ENCODE results near the gene TTC3.
A peak's percentile ranks its signal among the peaks of the same experiment; 100 is the strongest.

TTC3 gene

DNA sequence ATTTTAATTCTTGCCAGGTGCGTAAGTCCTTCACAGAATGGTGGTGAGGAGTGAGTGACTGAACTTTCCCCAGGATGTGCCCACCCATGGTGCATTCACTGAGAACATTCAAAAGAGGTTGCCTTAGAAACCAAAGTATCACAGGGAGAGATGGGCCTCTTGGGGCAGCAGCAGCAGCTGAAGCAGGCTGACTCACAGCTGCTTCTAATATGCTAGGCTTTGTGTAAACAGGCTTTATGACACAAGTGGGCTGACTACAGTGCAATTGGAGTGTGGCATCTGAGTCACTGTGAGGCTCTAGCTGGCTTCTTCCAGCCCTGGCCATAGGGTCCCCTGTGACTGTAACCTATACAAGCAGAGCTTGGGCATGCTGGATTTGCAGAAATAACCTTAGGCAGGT lies 12.8 kb upstream of the TTC3 start:
- DNase-seq (ENCODE audit: low read depth), result no peak

DNA sequence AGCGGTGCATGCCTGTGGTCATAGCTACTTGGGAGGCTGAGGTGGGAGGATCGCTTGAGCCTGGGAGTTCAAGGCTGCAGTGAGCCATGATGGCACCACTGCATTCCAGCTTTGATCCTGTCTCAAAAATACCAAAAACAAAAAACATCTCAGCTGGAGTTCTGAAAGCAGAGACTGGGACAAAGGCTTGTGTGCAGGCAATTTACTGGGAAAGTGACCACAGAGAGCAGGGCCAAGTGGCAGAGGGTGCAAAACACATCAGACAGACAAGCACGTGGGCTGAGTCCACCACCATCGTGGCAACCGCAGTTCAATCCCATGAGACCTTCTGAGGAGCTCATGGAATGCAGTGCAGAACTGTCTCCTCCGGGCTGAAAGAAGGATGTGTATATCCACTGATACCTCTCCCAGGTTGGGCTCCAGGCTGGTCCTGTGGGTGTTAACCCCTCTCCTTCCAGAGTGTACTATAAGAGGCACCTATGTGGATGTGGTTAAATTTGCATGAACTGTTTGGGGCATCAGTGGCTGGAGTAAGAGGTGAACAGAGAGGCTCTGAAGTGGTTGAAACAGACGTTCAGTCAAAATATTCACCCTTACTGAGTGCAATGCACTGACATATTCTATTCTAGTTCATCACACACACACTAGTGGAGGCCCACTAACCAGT lies 11.0 kb upstream of the TTC3 start:
- no peak for DNase-seq (ENCODE audit: low read depth)

DNA sequence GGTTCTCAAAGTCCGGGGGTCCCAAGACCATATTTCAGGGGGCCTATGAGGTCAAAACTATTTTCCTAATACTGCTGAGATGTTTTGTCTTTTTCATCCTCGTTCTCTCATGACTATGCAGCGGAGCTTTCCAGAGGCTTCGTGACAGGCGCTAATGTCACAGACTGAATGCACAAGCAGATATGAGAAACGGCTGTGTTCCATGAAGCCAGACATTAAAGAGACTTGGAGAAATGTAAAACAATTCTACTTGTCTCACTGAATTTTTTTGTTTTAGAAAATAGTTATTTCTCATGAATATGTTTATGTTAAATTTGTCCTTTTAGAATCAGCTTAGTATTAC lies 10.5 kb upstream of the TTC3 start:
- no peak for DNase-seq (ENCODE audit: low read depth)

DNA sequence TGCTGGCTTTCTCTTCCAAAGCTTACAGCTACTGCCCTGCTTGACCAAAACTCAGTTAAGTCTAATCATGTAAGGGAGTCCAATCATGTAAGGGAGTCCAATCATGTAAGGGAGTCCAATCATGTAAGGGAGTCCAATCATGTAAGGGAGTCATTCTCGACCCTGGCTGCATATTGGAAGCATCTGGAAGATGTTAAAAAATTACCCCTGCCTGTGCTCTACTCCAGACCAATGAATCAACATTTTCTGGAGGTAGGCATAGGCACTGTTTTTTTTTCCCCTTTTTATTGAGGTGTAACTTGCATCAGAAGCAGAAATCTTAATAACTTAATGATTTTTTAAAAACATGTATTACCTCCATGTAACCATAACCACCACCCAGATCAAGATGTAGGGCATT lies 9.6 kb upstream of the TTC3 start:
- DNase-seq (ENCODE audit: low read depth), result no peak

DNA sequence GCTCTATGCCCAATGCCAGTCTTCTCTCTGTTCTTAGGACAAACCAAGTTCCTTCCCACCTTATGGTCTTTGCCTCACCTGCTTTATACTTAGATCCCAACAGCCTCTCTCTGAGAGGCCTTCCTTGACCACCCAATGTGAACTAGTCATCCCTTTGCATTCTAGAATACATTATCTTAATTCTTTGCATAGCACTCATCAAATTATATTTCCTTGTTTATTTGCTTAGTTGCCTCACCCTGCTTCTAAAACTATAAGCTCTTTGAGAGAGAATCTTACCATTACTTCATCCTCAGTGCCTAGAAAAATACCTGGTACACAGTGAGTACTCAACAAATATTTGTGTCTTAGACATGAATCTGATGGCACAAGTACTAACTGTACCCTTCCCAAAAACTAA lies 8.2 kb upstream of the TTC3 start:
- no peak for DNase-seq (ENCODE audit: low read depth)

DNA sequence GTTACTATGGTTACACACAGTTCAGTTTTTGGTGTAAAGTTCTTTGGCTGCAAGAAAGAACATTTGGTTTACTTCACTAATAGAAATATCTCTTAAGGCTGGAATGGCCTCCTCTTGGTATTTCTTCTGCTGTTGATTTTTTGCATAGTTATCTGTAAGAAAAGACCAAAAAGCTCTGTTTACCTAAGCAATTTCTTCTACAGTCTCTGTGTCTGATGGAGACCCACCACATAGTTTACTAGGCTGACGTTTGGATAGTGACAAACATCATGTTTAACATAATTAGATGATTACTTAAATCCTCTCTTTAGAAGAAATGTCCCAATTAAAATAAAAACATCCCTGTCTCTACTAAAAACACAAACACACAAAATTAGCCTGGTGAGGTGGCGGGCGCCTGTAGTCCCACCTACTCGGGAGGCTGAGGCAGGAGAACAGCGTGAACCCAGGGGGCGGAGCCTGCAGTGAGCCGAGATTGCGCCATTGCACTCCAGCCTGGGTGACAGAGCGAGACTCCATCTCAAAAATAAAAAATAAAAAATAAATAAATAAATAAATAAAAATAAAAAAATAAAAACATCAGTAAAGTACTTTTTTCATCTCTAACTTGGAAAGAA lies 7.4 kb upstream of the TTC3 start:
- no peak for DNase-seq (ENCODE audit: low read depth)

DNA sequence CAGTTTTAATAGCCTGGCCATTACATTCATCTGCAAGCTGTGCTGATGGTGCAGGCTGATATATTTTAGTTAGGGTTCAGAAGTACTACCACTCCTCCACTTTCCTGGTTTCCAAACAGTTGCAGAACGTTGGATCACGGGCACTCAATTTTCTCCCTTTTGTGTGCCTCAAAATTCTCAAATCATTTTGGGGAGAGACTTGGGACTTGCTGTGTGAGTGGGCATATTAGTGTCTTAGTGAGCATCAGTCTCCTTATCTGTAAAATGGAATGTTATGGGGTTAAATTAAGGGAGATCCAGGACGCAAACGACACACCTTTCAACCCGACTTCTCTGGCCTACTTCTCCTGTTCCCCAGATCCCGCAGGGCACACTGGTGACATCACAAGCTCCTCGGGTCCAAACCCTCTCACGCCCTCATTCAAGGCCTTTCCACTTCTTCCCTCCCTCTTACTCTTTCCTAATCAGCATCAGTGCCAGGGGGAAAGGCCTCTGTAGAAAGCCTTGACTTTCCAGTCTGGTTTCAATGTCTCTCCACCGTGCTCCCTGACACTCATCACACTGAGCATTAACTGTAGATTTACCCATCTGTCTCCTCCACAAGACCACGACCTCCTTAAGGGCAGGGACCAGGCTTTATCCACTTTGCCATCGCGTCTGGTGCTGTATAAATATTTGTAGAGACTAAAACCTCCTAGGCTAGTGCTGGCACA lies 1.3 kb upstream of the TTC3 start:
- no peak for DNase-seq (ENCODE audit: low read depth)

DNA sequence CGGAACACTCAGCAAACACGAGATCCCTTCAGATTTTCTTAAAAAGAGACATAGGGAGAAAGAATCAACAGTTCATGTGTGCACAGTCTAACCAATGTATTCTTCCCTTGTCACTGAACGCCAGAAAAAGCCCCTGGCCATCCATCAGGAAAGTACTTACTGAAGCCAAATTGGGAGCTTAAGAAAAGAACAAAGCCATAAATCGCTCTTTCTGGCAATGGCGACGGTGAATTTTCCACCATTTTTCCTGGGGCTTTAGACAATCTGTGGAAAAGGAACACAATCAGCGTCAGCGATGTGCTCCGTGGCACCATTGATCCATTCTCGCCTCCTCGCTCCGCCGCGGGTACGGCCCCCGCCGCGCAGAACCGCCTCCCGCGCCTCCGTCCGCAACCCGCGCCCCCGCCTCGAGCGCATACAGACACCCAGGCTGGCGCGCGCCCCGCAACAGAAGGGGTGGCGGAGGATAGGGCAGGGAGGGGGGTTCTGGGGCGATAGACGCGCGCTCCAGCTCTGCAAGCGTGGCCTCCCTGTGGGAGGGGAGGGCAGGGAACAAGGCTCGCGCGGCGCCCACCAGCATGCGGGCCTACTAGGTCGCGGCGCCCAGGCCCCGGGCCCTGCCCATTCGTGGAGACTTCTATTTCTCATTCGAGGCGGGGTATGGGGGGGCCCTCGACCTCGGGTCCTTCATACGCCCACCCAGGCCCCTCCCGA lies 623 bp upstream of the TTC3 start:
- DNase-seq (ENCODE audit: low read depth), result no peak

DNA sequence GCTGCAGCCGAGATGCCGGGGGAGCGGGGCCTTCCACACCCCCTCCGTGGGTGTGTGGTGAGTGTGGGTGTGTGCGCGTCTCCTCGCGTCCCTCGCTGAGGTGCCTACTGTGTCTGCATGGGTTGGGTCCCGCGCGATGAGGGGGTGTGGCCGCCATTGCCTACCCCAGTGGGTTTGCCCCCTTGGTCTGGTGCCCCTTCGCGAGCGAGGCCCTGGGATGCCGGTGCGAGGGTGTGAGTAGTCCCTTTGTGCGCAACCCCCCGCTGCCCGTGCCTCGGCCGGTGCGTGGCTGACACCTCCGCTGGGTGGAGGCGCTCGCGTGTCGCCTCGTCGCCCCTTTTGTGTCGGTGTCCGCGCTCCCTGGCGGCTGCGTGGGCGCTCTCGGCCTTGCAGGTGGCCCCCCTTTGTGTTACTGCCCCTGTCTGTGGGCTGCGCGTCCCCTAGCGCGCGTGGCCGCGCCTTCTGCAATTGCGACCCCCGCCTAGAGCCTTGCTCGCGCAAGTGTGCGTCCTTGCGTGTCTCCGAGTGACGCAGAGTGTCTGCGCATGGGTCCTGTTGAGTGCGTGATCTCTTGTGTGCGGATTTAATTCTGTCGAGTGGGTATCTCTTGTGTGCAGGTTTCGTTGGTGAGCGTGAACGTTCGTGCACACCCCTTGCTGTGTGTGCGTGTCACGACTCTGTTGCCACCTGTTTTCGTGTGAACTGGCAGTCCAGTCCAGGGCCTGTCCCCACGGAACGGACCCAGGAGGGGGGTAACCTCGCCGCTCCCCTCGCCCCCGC lies 553 bp downstream of the TTC3 start:
- peak; percentile 47 for DNase-seq (ENCODE audit: low read depth)

DNA sequence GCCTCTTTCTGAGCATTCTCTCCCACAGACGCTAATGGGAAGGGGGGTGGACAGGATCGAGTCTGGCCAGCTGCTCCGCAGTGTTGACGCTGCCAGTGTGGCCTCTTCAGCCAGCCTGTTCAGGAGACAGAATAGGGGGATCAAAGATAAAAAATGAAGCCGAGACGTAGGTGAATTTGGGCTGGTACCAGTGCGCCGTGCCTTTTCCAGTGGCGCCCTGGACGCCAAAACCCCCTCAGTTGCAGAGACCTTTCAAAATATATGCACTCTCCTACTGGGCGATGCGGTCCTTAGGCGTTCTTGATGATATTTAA lies 1.1 kb downstream of the TTC3 start:
- DNase-seq (ENCODE audit: low read depth), result no peak

DNA sequence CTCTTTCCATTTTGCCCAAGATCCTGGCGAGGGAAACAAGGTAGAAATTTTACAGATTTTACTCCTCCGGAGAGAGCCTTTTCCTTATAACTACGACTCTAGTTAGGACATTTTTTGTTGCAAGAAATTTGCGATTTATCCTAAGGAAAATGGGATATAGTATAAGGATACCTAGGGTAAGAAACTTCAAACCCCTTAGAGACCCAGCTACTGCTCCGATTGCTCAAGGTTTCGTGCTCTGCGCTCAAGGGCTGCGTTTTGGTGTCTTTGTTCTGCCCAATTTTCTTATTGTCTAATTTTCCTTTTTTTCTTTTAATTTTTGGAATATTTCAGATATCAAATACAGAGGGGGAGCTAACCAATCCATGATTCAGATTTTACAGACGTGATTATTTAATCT lies 1.5 kb downstream of the TTC3 start:
- DNase-seq (ENCODE audit: low read depth), result no peak

DNA sequence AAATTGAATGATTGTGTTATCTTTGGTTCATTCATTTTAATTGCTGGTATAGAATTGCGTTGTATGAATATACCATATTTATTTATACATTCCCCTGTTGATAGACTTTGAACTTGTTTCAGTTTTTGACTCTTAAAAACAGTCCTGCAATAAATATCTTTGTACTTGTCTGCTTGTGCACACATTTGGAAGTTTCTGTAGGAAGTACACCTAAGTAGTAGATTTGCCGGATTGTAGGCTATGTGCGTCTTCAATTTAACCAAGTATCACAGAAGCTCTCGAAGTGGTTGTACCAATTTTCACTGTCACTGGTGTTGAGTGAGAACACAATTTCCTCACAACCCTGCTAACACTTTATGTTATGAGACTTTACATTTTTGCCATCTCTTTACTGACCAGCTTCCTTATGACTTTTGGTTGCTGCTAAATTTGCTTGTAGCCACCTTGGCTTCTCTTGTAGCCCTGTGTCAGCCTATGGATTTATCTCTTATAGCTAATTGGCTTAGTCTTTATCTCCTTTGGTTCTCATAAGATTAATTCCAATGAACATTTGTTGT lies 2.2 kb downstream of the TTC3 start:
- DNase-seq (ENCODE audit: low read depth), result no peak

DNA sequence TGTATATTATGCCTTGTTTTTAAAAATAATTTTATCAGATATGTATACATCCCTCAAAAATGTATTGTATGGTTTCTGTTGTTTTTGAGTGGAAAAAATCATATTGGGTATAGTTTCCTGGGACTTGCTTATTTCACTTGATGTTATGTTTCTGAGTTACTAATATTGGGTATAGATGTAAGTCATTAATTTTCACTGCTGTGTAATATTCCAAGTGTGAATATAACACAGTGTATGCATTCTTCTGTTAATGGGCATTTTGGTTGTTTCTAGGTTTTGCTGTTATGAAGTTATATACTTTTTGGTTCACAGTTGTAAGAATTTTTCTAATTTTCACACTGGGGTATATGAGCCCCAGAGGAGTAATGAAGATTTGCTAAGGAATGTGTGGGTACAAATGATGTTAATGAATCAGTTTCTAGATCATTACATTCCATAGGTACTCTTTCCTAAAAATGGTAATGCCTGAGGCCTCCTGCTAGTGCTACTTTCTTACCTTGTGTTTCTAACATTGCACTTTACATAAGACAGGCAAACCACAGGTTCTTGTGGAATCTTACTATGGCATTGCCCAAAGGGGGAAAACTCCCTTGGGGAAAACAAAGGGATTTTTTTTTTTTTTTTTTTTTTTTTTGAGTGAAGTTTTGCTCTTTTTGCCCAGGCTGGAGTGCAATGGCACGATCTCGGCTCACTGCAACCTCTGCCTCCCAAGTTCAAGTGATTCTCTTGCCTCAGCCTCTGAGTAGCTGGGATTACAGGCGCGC lies 3.2 kb downstream of the TTC3 start:
- no peak for DNase-seq (ENCODE audit: low read depth)

DNA sequence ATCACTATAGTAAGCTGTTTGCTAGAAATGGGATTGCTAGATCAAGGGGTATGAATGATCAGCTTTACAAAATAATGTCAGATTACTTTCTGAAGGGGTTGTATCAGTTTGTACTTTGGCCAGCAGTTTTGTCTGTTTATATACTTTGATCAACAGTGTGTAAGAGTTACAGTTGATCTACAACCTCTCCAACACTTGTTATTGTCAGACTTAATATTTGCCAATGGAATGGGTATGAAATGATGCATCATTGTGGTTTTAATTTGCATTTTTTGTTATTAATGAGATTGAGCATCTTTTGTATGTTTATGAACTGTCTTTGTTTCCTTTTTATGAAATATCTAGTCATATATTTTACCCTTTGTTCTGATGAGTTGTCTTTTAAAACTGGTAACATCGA lies 4.3 kb downstream of the TTC3 start:
- no peak for DNase-seq (ENCODE audit: low read depth)

DNA sequence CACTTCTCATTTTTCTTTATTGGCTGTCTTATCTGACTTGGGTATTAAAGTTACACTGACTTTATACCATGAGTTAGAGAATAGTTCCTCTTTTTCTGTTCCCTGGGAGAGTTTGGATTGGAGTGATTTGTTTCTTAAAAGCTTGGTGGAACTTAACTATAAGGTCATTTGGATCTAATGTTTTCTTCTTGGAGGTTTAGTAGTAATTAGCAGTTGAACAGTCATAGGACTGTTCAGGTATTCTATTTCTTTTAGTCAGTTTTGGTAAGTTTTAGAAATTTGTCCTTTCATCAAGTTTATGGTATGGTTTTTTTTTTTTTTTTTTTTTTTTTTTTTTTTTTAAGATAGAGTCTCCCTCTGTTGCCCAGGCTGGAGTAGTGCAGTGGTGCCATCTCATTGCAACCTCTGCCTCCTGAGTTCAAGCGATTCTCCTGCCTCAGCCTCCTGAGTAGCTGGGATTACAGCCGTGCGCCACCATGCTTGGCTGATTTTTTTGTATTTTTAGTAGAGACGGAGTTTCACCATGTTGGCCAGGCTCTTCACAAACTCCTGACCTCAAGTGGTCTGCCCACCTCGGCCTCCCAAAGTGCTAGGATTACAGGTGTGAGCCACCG lies 6.3 kb downstream of the TTC3 start:
- DNase-seq (ENCODE audit: low read depth), result no peak

DNA sequence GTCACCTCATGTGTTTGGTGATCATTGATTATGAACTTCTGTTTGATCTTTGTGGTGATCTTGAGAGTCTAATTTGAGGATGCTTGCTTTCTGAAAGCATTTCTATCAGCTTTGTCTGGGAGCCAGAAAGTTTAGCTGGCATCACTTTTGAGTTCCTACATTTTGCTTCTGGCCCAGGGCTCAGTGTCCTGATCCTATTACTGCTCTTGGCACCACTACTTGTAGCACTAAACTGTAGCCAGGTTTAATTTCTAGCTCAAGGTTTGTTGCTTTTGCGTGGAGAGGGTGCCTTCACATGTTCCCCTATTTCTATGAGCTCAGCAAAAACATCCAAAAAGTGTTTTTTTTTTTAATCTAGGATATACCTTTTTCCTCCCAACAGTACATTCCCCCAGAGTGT lies 9.3 kb downstream of the TTC3 start:
- no peak for DNase-seq (ENCODE audit: low read depth)

DNA sequence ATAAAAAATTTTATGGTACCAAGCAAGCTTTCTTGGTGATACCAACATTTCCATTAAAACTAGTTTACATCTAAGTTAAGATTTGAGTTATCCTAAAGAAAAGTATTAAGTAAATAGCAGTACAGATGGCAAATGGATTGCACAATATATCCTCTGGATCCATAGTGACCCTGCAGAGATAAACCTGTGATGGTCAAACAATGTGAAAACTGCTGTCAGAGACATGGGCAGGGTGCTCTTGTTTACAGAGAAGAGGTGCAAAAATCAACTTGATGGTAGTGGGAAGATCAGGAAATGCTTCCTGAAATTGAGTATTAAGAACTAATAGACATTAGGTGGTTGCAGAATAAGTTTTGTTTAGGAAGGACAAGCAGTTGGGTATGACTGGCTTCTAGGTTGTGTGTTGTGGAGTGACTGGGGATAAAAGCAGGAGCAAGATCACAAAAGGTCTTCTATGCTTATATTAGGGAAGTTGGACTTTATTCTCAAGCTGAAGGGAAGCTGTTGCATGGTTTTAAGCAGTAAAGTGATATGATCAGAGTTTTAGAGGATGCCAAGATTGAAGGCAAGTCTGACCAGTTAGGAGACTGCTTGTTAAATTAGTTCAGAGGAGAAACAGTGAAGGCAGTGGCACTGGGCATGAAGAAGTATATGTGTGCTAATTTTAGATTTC lies 9.9 kb downstream of the TTC3 start:
- DNase-seq (ENCODE audit: low read depth), result no peak

DNA sequence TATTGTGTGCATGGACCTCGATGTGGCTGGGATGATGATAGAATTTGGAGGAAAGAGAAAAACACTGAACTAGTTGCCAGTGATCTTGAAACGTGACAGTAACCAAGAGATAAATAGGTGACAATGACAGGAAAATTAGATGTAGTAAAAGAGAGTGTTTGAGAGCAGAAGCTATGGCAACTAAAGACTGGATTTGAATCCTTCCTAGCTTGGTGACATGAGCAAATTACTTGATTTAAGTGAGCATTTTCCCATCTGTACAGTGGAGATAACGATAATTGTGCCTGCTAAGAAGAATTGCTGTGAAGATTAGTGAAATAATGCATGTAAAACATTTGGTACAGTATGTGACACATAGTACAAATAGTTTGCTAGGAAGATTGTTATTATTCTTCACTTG lies 12.7 kb downstream of the TTC3 start:
- DNase-seq (ENCODE audit: low read depth), result no peak

DNA sequence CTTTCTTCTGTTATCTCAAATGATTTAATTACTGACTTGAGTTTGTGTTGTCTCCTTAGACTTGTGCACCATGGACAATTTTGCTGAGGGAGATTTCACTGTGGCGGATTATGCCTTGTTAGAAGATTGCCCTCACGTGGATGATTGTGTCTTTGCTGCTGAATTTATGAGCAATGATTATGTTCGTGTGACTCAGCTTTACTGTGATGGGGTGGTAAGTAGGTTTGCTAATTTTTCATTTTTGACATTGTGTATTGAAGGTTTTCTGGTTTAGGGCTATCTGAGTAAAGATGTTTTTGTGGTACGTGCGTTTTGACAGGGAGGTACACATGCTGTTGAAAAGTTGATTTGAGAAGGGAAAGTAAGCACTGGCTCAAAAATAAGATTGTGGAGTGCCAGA lies 14.1 kb downstream of the TTC3 start:
- DNase-seq (ENCODE audit: low read depth), result no peak

DNA sequence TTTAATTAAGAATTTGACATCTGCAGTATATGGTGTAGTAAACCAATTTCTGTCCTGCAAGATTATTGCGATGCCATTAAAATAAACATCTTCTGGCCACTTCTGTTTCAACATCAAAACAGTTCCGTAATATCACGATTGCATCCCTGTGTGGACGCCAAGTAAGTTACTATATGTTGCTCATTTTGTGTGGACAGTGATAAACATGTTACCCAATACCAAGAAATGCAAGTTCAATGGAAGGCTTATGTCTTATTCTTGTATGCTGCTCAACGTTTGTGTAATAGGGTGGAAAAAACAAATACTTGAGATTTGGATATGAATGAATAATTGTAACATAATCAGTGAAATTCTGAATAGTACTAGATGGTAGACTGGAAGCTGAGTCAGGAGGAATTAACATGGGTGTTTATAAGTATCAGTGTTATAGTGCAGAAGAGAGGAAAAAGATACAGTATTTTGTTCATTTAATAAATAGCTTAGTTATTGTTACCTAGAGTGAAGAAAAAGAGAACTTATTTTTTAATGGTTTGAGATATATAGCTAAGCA lies 15.2 kb downstream of the TTC3 start:
- no peak for DNase-seq (ENCODE audit: low read depth)

All from CMK (cell line).